Thyroid gland (tissue), 4 donors: ENCODE data around the gene SLC35E4.

Experiments used
- POLR2A ChIP-seq, 2 donors: fragments of 450-650 bp; IDR thresholded peaks; one replicate each; pipeline ENCODE4 v1.6.1; 2017; ENCODE audit warnings: antibody characterized with exemption in 2 of 2, mild to moderate bottlenecking in 2 of 2, moderate library complexity in 1 of 2
- TF ChIP-seq, protein P1 (sequence below), 6 experiments: fragments of 200-600 bp in 3 of 6; fragments of 450-650 bp in 3 of 6; sonication (generic) in 3 of 6; IDR thresholded peaks; one replicate each; pipeline ENCODE4 v1.5.1; 2016 to 2019; ENCODE audit warnings: antibody characterized with exemption in 6 of 6, mild to moderate bottlenecking in 2 of 6, inconsistent platforms in 1 of 6, moderate library complexity in 1 of 6

DNA sequence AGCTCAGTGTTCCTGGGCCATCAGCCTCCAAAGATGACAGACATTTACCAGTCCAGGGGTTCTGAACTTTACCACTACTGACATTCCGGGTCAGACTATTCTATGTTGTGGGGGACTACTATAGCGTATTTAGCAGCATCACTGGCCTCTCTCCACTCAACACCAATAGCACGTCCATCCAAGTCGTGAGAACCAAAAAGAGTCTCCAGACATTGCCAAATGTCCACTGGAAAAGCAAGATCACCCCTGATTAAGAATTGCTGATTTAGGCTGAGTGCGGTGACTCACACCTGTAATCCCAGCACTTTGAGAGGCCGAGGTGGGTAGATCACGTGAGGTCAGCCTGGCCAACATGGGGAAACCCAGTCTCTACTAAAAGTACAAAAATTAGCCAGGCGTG is 49.2 kb upstream of the SLC35E4 start:
- TF ChIP-seq, protein P1, sequence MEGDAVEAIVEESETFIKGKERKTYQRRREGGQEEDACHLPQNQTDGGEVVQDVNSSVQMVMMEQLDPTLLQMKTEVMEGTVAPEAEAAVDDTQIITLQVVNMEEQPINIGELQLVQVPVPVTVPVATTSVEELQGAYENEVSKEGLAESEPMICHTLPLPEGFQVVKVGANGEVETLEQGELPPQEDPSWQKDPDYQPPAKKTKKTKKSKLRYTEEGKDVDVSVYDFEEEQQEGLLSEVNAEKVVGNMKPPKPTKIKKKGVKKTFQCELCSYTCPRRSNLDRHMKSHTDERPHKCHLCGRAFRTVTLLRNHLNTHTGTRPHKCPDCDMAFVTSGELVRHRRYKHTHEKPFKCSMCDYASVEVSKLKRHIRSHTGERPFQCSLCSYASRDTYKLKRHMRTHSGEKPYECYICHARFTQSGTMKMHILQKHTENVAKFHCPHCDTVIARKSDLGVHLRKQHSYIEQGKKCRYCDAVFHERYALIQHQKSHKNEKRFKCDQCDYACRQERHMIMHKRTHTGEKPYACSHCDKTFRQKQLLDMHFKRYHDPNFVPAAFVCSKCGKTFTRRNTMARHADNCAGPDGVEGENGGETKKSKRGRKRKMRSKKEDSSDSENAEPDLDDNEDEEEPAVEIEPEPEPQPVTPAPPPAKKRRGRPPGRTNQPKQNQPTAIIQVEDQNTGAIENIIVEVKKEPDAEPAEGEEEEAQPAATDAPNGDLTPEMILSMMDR (IDR thresholded peaks at IDR 0.05): no peak
- TF ChIP-seq POLR2A (IDR thresholded peaks at IDR 0.05): no peak
